Endothelial cell of umbilical vein (primary cell): ENCODE data around the gene TSPAN31. TPM values are rescaled to one million over a fixed set of nuclear protein-coding genes. Genes with fewer than 3 reads are reported as not detected.

Source experiments
- BruUV-seq: library from RNA; stranded (reverse); fragments of 400-500 nt; replicated peaks from 2 replicates; lab custom pipeline; 2021; lab: Mats Ljungman, UMichigan
- CTCF ChIA-PET: fragments of 300-600, 350-600 bp; sonication (Branson Sonifier 250); formaldehyde crosslinking; loops from one replicate; lab custom pipeline; 2021; ENCODE audit warnings: antibody characterized with exemption, inconsistent platforms; lab: Charles Lee
- POLR2A ChIA-PET: fragments of 300-600, 350-600 bp; sonication (Branson Sonifier 250); formaldehyde crosslinking; loops from one replicate; lab custom pipeline; 2021; ENCODE audit warnings: antibody characterized with exemption, inconsistent platforms; lab: Charles Lee
- DNase-seq: peaks from one replicate; pipeline ENCODE4 v3.0.0-alpha.2; 2011; ENCODE audit warnings: low read depth, low spot score
- FAIRE-seq: peaks from 2 replicates; lab custom pipeline; 2011; peaks lifted over from hg19 to GRCh38; lab: Jason Lieb, UNC
- H2AFZ ChIP-seq: 2 replicates; pipeline ENCODE4 v1.6.0; 2012; ENCODE audit warnings: low read depth, low read length, control low read depth, inconsistent platforms
- H3K27ac ChIP-seq: 2 replicates; pipeline ENCODE4 v1.5.1; 2011; ENCODE audit warnings: low read depth, mild to moderate bottlenecking, control low read depth, low read length, moderate library complexity; ENCODE audit not compliant: insufficient read depth
- H3K27me3 ChIP-seq, 2 experiments: 2 replicates each; pipeline versions ENCODE4 v1.6.0 to v1.6.1; 2011; ENCODE audit warnings: low read length in 2 of 2, mixed read lengths in 1 of 2; ENCODE audit not compliant: control insufficient read depth in 2 of 2, insufficient read depth in 2 of 2
- H3K36me3 ChIP-seq, 2 experiments: 2 replicates in 1 of 2; 3 replicates in 1 of 2; pipeline ENCODE4 v1.5.1; 2011; ENCODE audit warnings: low read length in 2 of 2, mild to moderate bottlenecking in 1 of 2, moderate library complexity in 1 of 2; ENCODE audit not compliant: control insufficient read depth in 2 of 2, insufficient read depth in 2 of 2; ENCODE audit errors: extremely low read depth in 1 of 2
- H3K4me1 ChIP-seq: 3 replicates; pipeline ENCODE4 v1.5.1; 2011; ENCODE audit warnings: mild to moderate bottlenecking, low read length; ENCODE audit not compliant: control insufficient read depth, insufficient read depth; ENCODE audit errors: extremely low read depth
- H3K4me2 ChIP-seq: 2 replicates; pipeline ENCODE4 v1.6.1; 2011; ENCODE audit warnings: low read length, control low read depth, mixed read lengths; ENCODE audit not compliant: insufficient read depth
- H3K4me3 ChIP-seq, 3 experiments: fragments of 200-600 bp in 1 of 3; sonication (generic), shearing (Covaris generic) in 1 of 3; replicated peaks in 1 of 3; 2 replicates each; pipeline ENCODE4 v1.5.1; 2011 to 2016; ENCODE audit warnings: control low read depth in 3 of 3, low read length in 3 of 3, mild to moderate bottlenecking in 2 of 3, inconsistent platforms in 1 of 3, low read depth in 1 of 3, moderate library complexity in 1 of 3; ENCODE audit not compliant: insufficient read depth in 1 of 3
- H3K79me2 ChIP-seq: 2 replicates; pipeline ENCODE4 v1.6.0; 2012; ENCODE audit warnings: low read length, inconsistent platforms; ENCODE audit not compliant: control insufficient read depth, insufficient read depth
- H3K9ac ChIP-seq: replicated peaks from 2 replicates; pipeline ENCODE3; 2011; ENCODE audit warnings: low read length, control low read depth; ENCODE audit not compliant: insufficient read depth; ENCODE audit errors: extremely low read depth
- H3K9me1 ChIP-seq: replicated peaks from 3 replicates; pipeline ENCODE4 v1.6.0; 2011; ENCODE audit warnings: mild to moderate bottlenecking, low read length; ENCODE audit not compliant: control insufficient read depth, insufficient read depth; ENCODE audit errors: extremely low read depth
- H3K9me3 ChIP-seq: replicated peaks from 2 replicates; pipeline ENCODE4 v1.5.1; 2012; ENCODE audit warnings: low read length, inconsistent platforms; ENCODE audit not compliant: control insufficient read depth, insufficient read depth
- H4K20me1 ChIP-seq: replicated peaks from 2 replicates; pipeline ENCODE3; 2011; ENCODE audit warnings: mild to moderate bottlenecking, low read length; ENCODE audit not compliant: control insufficient read depth, insufficient read depth; ENCODE audit errors: extremely low read depth
- CTCF ChIP-seq, 2 donors: IDR thresholded peaks; 1 replicate in 1 of 2; 2 replicates in 1 of 2; pipeline ENCODE4 v1.5.1; 2011; ENCODE audit warnings: low read length in 2 of 2, mild to moderate bottlenecking in 2 of 2, moderate library complexity in 2 of 2, control low read depth in 1 of 2, inconsistent platforms in 1 of 2, low read depth in 1 of 2; ENCODE audit not compliant: insufficient read depth in 1 of 2; ENCODE audit errors: extremely low read depth in 1 of 2
- EZH2 ChIP-seq: IDR thresholded peaks from 2 replicates; pipeline ENCODE4 v1.6.1; 2012; ENCODE audit warnings: borderline replicate concordance, low read depth, mild to moderate bottlenecking, moderate library complexity, low read length, inconsistent platforms; ENCODE audit not compliant: severe bottlenecking
- FOS ChIP-seq: IDR thresholded peaks from 2 replicates; pipeline ENCODE4 v1.6.1; 2011; ENCODE audit warnings: mild to moderate bottlenecking, low read length, moderate library complexity, borderline replicate concordance; ENCODE audit not compliant: insufficient read depth
- GATA2 ChIP-seq: IDR thresholded peaks from 2 replicates; pipeline ENCODE4 v1.7.0; 2011; ENCODE audit warnings: low read depth, mild to moderate bottlenecking, moderate library complexity, mixed read lengths, low read length; ENCODE audit not compliant: insufficient read length, insufficient read depth
- JUN ChIP-seq: IDR thresholded peaks from 2 replicates; pipeline ENCODE4 v1.6.1; 2011; ENCODE audit warnings: borderline replicate concordance, low read depth; ENCODE audit not compliant: insufficient read length, insufficient read depth
- MAX ChIP-seq: IDR thresholded peaks from 2 replicates; pipeline ENCODE4 v1.6.1; 2011; ENCODE audit not compliant: insufficient read depth, insufficient read length
- MYC ChIP-seq: IDR thresholded peaks from one replicate; pipeline ENCODE4 v1.6.1; 2011; ENCODE audit warnings: mild to moderate bottlenecking, low read depth, low read length
- POLR2A ChIP-seq: IDR thresholded peaks from 2 replicates; pipeline ENCODE4 v1.6.1; 2012; ENCODE audit warnings: low read depth, mild to moderate bottlenecking, control low read depth, low read length
- POLR2AphosphoS5 ChIP-seq: IDR thresholded peaks from 2 replicates; pipeline ENCODE4 v1.6.1; 2012; ENCODE audit warnings: low read depth, mild to moderate bottlenecking, control low read depth, low read length, moderate library complexity; ENCODE audit not compliant: insufficient read depth
- dilution Hi-C: fragments of 300-500 bp; cut with MboI; formaldehyde crosslinking; loops from one replicate; pipeline ENCODE4 v1.15.0; 2019; ENCODE audit warnings: low sequenced_read_pairs; ENCODE audit not compliant: extremely low pct_ligation_motif_present
- intact Hi-C: fragments of 100-400 bp; cut with micrococcal nuclease; formaldehyde crosslinking; loops from one replicate; pipeline ENCODE4 v1.10.0; 2022
- polyA plus RNA-seq, 4 experiments: library from polyadenylated mRNA; depleted of rRNA in 3 of 4; stranded (reverse) in 3 of 4; unstranded in 1 of 4; fragments of >200 nt; gene quantifications; 2 replicates each; pipeline versions ENCODE4 v1.2.1 to v1.2.3, GENCODE V29; 2011 to 2012; ENCODE audit warnings: missing spikeins in 1 of 4
- total RNA-seq: library from RNA; stranded (reverse); gene quantifications from 2 replicates; pipeline ENCODE4 v1.2.3, GENCODE V29; 2021

The TSPAN31 gene
- total and polyA plus RNA-seq, 2 donors (not counting 3 experiments of a cell fraction or from before 2014, with no cell fraction given), result 15.0 to 43.9 TPM

- ChIA-PET POLR2A (interaction anchor here (0.7 kb wide), 1 partner anchor 1961 kb away, joined by 3 read pairs; no protein-coding TSS in a partner anchor), CTCF (no interaction called here)
- Histone ChIP-seq H3K9me1 (no peaks in the 10 kb centered on the region), H3K27me3 (no peaks in the 10 kb centered on the region), H3K9me3 (no peaks in the 10 kb centered on the region), H3K79me2 (no peaks in the 10 kb centered on the region), H3K27ac (no peak overlapping the region), H3K36me3 (peaks cover 0 to 2% of the 10 kb centered on the region in 2 experiments), H3K4me2 (no peak overlapping the region), H3K4me3 (no peak overlapping the region), H3K4me1 (no peaks in the 10 kb centered on the region), H4K20me1 (no peaks in the 10 kb centered on the region), H2AFZ (no peak overlapping the region), H3K9ac (no peak overlapping the region)
- BruUV-seq, result no TSS peak
- FAIRE-seq (no peak), DNase-seq (no peak)
- dilution Hi-C loops, result no loop called here
- intact Hi-C loops, result no loop called here
- no peak for TF ChIP-seq FOS
- TF ChIP-seq CTCF (IDR thresholded peaks at IDR 0.05; ENCODE audit: extremely low read depth in 1 of 2, insufficient read depth in 1 of 2, low read depth in 1 of 2, low read length in 2 of 2), result no peak
- TF ChIP-seq MAX, result no peak
- TF ChIP-seq JUN, result no peak
- TF ChIP-seq EZH2, result no peak
- no peak for TF ChIP-seq POLR2A
- no peak for TF ChIP-seq MYC
- TF ChIP-seq GATA2, result no peak
- TF ChIP-seq POLR2AphosphoS5, result no peak
Observed at GRCh38 chr12:57708296-57708695, 36.5 kb upstream of the TSPAN31 start.
